Measurements from ENCODE around the gene ACYP2. TPM values are rescaled to one million over a fixed set of nuclear protein-coding genes. Genes with fewer than 3 reads are reported as not detected.

ACYP2 gene
- total RNA-seq (2022; extraction: Qiagen RNA extraction; ENCODE audit: low read depth): 5.4 to 8.7 TPM (median 7.9 TPM) in 5 replicates

DNA sequence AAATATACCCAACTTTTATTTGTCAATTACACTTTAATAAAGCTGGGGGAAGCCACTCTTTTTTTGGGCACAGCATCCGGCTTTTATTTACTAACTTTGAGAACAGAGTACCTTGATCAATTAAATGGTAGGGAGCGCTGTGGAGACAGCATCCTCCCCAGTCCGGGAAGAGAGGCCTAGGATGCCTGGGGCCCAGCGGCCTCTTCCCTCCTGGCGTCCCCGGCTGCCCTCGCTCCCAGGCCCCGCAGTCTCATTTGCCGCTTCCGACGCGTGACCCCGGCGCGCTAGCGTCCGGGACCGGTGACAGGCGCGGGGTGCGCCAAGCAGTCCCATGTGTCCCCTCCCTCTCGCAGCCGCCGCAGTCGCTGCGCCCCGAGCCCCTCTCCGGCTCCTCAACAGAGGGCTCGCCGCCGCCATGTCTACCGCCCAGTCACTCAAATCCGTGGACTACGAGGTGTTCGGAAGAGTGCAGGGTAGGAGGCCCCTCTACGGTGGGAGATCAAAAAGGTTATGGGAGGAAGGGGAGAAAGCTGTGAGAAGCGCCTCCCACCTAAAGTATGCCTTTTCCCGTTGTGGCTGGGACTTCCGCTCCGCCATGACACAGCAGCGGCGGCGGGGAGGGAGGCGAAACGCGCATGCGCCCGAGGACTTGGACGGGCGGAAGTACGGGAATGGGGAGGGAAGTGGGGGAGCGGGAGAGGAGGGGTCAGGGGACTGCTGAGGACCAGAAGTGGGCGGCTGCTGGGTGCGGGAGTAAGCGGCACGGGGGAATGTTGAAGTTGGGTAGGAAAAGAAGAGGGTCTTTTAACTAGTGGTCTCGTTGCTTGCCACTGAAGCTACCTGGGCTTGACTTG is at the start of gene ACYP2:
Gene ACYP2 (plus strand): TSS at position 332 of the 854 bp plus-strand sequence.

DNA sequence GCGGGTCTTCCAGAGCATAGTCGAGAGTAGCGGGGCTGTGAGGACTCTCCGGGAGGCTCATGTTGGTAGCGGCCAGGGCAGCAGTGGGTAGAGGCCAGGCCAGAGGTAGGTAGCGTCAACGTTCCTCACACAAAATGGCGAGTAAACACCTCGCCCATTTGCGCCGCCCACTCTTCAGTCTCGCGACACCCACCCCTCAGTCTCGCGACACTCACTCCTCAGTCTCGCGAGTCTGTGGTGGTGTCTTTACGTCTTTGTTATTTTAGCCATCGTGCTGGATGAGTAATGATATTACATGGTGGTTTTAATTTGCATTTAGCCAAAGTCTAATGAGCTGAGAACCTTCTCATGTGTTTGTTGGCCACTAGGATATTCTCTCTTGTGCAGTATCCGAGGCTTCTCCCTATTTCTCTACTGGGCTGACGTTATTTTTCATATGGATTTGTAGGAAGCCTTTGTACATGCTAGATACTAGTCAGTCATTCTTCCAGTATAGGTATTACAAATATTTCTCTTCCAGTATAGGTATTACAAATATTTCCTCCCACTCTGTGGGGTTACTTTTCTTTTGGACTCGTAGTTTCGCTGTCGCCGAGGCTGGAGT is 140.8 kb downstream of the ACYP2 start, which contains the start of gene TSPYL6:
Gene TSPYL6 (minus strand): TSS at position 139 of the 604 bp plus-strand sequence. CDS start 78 bp downstream, at position 61.

Other genes with a start within 250 kb of the ACYP2 start
- gene PSME4, start 144.6 kb upstream of the ACYP2 start, total RNA-seq (2022; extraction: Qiagen RNA extraction; ENCODE audit: low read depth): 43.2 to 48.1 TPM (median 43.4 TPM) in 5 replicates
- gene TSPYL6, start 140.6 kb downstream of the ACYP2 start, total RNA-seq (2022; extraction: Qiagen RNA extraction; ENCODE audit: low read depth): not detected in 5 replicates